Measurements from ENCODE around the gene STK31.
"Not testable (repeated sequence)": the region's sequence is repeated elsewhere in the genome, so short reads cannot be mapped to it uniquely, and the experiment has no call there.

STK31 gene

DNA sequence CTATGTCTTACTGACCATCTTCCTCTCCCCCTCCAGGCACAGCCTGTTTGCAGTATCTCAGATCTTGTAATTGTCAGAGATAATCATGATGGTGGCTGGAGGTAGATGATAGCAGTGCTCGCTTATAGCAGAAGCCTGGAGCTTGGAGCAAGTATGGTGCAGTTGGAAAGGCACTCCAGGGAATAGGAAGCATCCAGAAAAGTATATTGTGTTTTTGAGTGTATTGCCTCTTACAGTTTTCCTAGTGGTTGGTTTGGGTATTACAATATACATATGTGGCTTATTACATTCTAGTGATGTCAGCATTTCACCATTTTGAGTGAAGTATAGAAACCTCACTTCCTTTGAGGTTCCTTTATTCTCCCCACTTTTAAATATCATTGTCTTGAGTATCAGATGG lies 101.5 kb downstream of the STK31 start:
- no peak for DNase-seq

- DNase-seq: not testable (repeated sequence)
Measured at GRCh38 chr7:23828125-23828524, 118.1 kb downstream of the STK31 start.

GRCh38 chr7:23832733-23833132 lies 122.7 kb downstream of the STK31 start:
- not testable (repeated sequence) for DNase-seq

DNA sequence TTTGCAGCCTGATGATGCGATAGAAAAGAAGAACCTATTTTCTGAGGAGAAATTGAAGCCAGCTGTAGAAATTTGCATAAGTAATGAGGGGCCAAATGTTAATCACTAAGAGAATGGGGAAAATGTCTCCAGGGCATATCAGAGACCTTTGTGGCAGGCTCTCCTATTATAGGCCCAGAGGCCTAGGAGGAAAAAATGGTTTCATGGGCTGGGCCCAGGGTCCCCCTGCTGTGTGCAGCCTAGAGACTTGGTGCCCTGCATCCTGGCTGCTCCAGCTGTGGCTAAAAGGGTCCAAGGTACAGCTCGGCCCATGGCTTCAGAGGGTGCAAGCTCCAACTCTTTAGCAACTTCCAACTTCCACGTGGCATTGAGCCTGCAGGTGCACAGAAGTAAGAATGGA lies 123.4 kb downstream of the STK31 start:
- no peak for DNase-seq

- not testable (repeated sequence) for DNase-seq
Measured at GRCh38 chr7:23844837-23845236, 134.8 kb downstream of the STK31 start.

- DNase-seq: no peak
Measured at GRCh38 chr7:23852135-23852534, 142.1 kb downstream of the STK31 start.

DNA sequence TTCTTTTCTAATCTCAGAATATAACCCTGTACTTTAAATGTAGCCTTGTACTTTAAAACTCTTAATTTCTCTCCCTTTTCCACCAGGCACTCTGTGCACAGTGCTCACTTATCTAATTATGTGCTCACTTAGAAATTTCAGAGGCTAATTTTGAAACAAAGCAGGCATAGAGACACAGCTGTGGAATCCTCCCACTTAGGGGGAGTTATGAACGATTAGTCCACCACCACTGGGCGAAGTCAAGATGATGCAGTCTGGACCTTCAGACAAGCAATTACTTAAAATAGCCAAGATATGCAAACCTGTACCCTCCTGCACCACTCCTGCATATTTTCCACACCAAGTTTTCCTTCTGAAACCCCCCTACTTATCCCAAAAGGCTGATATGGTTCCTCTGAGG lies 143.0 kb downstream of the STK31 start:
- DNase-seq: no peak

- DNase-seq: peak in 1 of 2 experiments; percentile 12
Measured at GRCh38 chr7:23863209-23863787, 153.3 kb downstream of the STK31 start.

GRCh38 chr7:23864973-23865372 lies 155.0 kb downstream of the STK31 start:
- DNase-seq: no peak

DNA sequence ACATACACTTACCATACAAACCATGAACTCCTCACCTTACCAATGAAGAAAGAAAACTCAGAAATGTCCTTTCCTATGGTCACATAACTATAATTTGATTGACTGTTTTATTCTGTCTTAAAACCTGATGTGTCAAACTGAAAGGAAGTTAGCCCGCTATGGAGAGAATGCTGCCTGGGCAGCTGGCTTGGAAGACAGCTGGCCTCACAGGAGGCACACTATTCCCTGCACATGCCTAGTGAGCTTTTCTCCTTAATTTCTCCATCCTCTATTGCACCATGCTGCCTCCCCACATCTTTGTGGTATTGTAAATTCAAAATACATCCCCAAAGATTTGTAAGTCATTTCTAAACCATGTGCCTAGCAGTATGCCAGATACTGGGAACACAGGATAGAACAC lies 163.3 kb downstream of the STK31 start:
- DNase-seq: no peak

DNA sequence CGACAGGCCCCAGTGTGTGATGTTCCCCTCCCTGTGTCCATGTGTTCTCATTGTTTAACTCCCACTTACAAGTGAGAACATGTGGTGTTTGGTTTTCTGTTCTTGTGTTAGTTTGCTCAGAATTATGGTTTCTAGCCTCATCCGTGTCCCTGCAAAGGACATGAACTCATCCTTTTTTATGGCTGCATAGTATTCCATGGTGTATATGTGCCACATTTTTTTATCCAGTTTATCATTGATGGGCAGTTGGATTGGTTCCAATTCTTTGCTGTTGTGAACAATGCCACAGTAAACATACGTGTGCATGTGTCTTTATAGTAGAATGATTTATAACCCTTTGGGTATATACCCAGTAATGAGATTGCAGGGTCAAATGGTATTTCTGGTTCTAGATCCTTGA lies 166.5 kb downstream of the STK31 start:
- not testable (repeated sequence) for DNase-seq
